Thoracic aorta (tissue), 2 donors: ENCODE measurements around the gene FRAT2. TPM values are rescaled to one million over a fixed set of nuclear protein-coding genes. Genes with fewer than 3 reads are reported as not detected.

Experiments
- ATAC-seq: fragments of 150-250 bp; one replicate; pipeline ENCODE4 v1.8.0; 2017; ENCODE audit warnings: low read depth; ENCODE audit not compliant: insufficient number of reproducible peaks, low FRiP score
- DNase-seq: peaks from one replicate; pipeline ENCODE4 v3.0.0-alpha.2; 2020; ENCODE audit warnings: low spot score
- H3K27ac ChIP-seq, 2 donors: fragments of 200-600 bp; sonication (generic); 1 replicate in 1 of 2; 2 replicates in 1 of 2; pipeline ENCODE4 v1.5.1; 2016; ENCODE audit warnings: mild to moderate bottlenecking in 2 of 2, moderate library complexity in 2 of 2
- H3K27me3 ChIP-seq: fragments of 200-600 bp; sonication (generic); replicated peaks from 2 replicates; pipeline ENCODE4 v1.6.0; 2016; ENCODE audit warnings: mild to moderate bottlenecking; ENCODE audit not compliant: insufficient read depth
- H3K36me3 ChIP-seq: fragments of 200-600 bp; sonication (generic); one replicate; pipeline ENCODE4 v1.5.1; 2016
- H3K4me1 ChIP-seq, 2 donors: fragments of 200-600 bp; sonication (generic); 1 replicate in 1 of 2; 2 replicates in 1 of 2; pipeline versions ENCODE4 v1.5.1 to v1.6.0; 2016; ENCODE audit warnings: low read depth in 2 of 2, mild to moderate bottlenecking in 1 of 2; ENCODE audit not compliant: control insufficient read depth in 1 of 2
- H3K4me3 ChIP-seq: fragments of 200-600 bp; sonication (generic); 2 replicates; pipeline ENCODE4 v1.5.1; 2016; ENCODE audit warnings: mild to moderate bottlenecking
- H3K9me3 ChIP-seq: fragments of 200-600 bp; sonication (generic); 2 replicates; pipeline ENCODE4 v1.5.1; 2016
- CTCF ChIP-seq: fragments of 200-600 bp; sonication (generic); IDR thresholded peaks from one replicate; pipeline ENCODE4 v1.5.1; 2019; ENCODE audit warnings: antibody characterized with exemption
- total RNA-seq, 2 donors: library from RNA; depleted of rRNA; stranded (reverse); fragments of >200 nt; gene quantifications; one replicate each; pipeline versions ENCODE4 v1.1.0 to v1.2.3, GENCODE V29; 2016

The FRAT2 gene
- total RNA-seq, 2 donors from 2014 or later, result 8.3 to 15.0 TPM

GRCh38 chr10:97367126-97367649 lies 32.7 kb upstream of the FRAT2 start:
- no peaks in the 10 kb centered on the region for H3K4me1 ChIP-seq
- H3K27ac ChIP-seq, result no peak overlapping the region
- peaks cover 17% of the 10 kb centered on the region for H3K36me3 ChIP-seq
- no peak for TF ChIP-seq CTCF
- H3K4me3 ChIP-seq, result no peak overlapping the region
- DNase-seq (no peak), ATAC-seq (no peak)
- no peaks in the 10 kb centered on the region for H3K27me3 ChIP-seq
- no peaks in the 10 kb centered on the region for H3K9me3 ChIP-seq

GRCh38 chr10:97366572-97366971 lies 32.0 kb upstream of the FRAT2 start:
- Histone ChIP-seq H3K36me3 (peaks cover 19% of the 10 kb centered on the region), H3K27me3 (no peaks in the 10 kb centered on the region), H3K9me3 (no peaks in the 10 kb centered on the region), H3K27ac (peak overlapping the region in 1 of 2 donors; percentile 12), H3K4me3 (no peak overlapping the region), H3K4me1 (no peaks in the 10 kb centered on the region)
- ATAC-seq, result no peak
- no peak for TF ChIP-seq CTCF
- DNase-seq, result no peak

- Histone ChIP-seq H3K27ac (peak overlapping the region in 1 of 2 donors; percentile 12), H3K9me3 (no peaks in the 10 kb centered on the region), H3K4me1 (no peaks in the 10 kb centered on the region), H3K27me3 (no peaks in the 10 kb centered on the region), H3K36me3 (peaks cover 16% of the 10 kb centered on the region), H3K4me3 (no peak overlapping the region)
- no peak for ATAC-seq
- DNase-seq, result no peak
- no peak for TF ChIP-seq CTCF
Observed at GRCh38 chr10:97365761-97366351, 31.3 kb upstream of the FRAT2 start.

GRCh38 chr10:97363071-97363470 lies 28.5 kb upstream of the FRAT2 start:
- no peak for TF ChIP-seq CTCF
- Histone ChIP-seq H3K9me3 (no peaks in the 10 kb centered on the region), H3K4me1 (no peaks in the 10 kb centered on the region), H3K36me3 (peaks cover 22% of the 10 kb centered on the region), H3K27me3 (no peaks in the 10 kb centered on the region), H3K4me3 (no peak overlapping the region), H3K27ac (no peak overlapping the region)
- ATAC-seq (no peak), DNase-seq (no peak)

GRCh38 chr10:97362310-97363033 lies 27.9 kb upstream of the FRAT2 start:
- Histone ChIP-seq H3K4me1 (no peaks in the 10 kb centered on the region), H3K36me3 (peaks cover 22% of the 10 kb centered on the region), H3K9me3 (no peaks in the 10 kb centered on the region), H3K27me3 (no peaks in the 10 kb centered on the region), H3K27ac (no peak overlapping the region), H3K4me3 (no peak overlapping the region)
- no peak for TF ChIP-seq CTCF
- no peak for ATAC-seq
- DNase-seq, result no peak
